OCI-LY1 (cell line): ENCODE measurements around the gene CDC42.
"Not testable (repeated sequence)": the region's sequence is repeated elsewhere in the genome, so short reads cannot be mapped to it uniquely, and the experiment has no call there.

ENCODE experiments used
- CTCF ChIP-seq: fragments of 200-600 bp; sonication (generic), shearing (Covaris generic); IDR thresholded peaks from 2 replicates; pipeline ENCODE4 v1.5.1; 2017; ENCODE audit warnings: mild to moderate bottlenecking, antibody characterized with exemption, low read length, moderate library complexity, mixed read lengths
- EZH2 ChIP-seq: fragments of 200-600 bp; sonication (generic), shearing (Covaris generic); IDR thresholded peaks from 2 replicates; pipeline ENCODE4 v1.8.0; 2017; ENCODE audit warnings: borderline replicate concordance, mixed run types, mild to moderate bottlenecking, antibody characterized with exemption, low read length, moderate library complexity, mixed read lengths

GRCh38 chr1:22005261-22006149, 47.0 kb upstream of the CDC42 start:
- TF ChIP-seq CTCF = peak; percentile 40; the same call in 1 of the 2 replicates
- TF ChIP-seq EZH2 = not testable (repeated sequence)
